Measurements from ENCODE around the gene ABCA4.

ABCA4 gene

GRCh38 chr1:94104776-94105580, 16.0 kb downstream of the ABCA4 start:
- DNase-seq (ENCODE audit: low read depth in 2 of 2), result no peak

- no peak for DNase-seq (ENCODE audit: low read depth in 2 of 2)
These were observed 16.7 kb downstream of the ABCA4 start for GRCh38 chr1:94104127-94104684.

GRCh38 chr1:94103608-94104007, 17.3 kb downstream of the ABCA4 start:
- DNase-seq (ENCODE audit: low read depth in 2 of 2), result no peak

GRCh38 chr1:94101613-94102525, 19.1 kb downstream of the ABCA4 start:
- DNase-seq (ENCODE audit: low read depth in 2 of 2), result no peak

GRCh38 chr1:94100785-94101612, 19.9 kb downstream of the ABCA4 start:
- no peak for DNase-seq (ENCODE audit: low read depth in 2 of 2)

- no peak for DNase-seq (ENCODE audit: low read depth in 2 of 2)
These were observed 20.7 kb downstream of the ABCA4 start for GRCh38 chr1:94100129-94100784.

GRCh38 chr1:94099303-94099702, 21.6 kb downstream of the ABCA4 start:
- no peak for DNase-seq (ENCODE audit: low read depth in 2 of 2)

- no peak for DNase-seq (ENCODE audit: low read depth in 2 of 2)
These were observed 22.3 kb downstream of the ABCA4 start for GRCh38 chr1:94098585-94099111.

GRCh38 chr1:94096797-94097549, 24.0 kb downstream of the ABCA4 start:
- DNase-seq (ENCODE audit: low read depth in 2 of 2), result no peak

GRCh38 chr1:94095744-94096469, 25.0 kb downstream of the ABCA4 start:
- no peak for DNase-seq (ENCODE audit: low read depth in 2 of 2)

- DNase-seq (ENCODE audit: low read depth in 2 of 2), result no peak
These were observed 25.8 kb downstream of the ABCA4 start for GRCh38 chr1:94095112-94095637.

GRCh38 chr1:94094469-94095111, 26.4 kb downstream of the ABCA4 start:
- no peak for DNase-seq (ENCODE audit: low read depth in 2 of 2)

- DNase-seq (ENCODE audit: low read depth in 2 of 2), result no peak
These were observed 27.0 kb downstream of the ABCA4 start for GRCh38 chr1:94093996-94094395.

- no peak for DNase-seq (ENCODE audit: low read depth in 2 of 2)
These were observed 27.6 kb downstream of the ABCA4 start for GRCh38 chr1:94093396-94093795.

GRCh38 chr1:94092210-94092613, 28.7 kb downstream of the ABCA4 start:
- no peak for DNase-seq (ENCODE audit: low read depth in 2 of 2)

GRCh38 chr1:94090761-94091160, 30.2 kb downstream of the ABCA4 start:
- no peak for DNase-seq (ENCODE audit: low read depth in 2 of 2)

GRCh38 chr1:94087193-94087592, 33.8 kb downstream of the ABCA4 start:
- DNase-seq (ENCODE audit: low read depth in 2 of 2), result no peak

GRCh38 chr1:94084547-94084946, 36.4 kb downstream of the ABCA4 start:
- DNase-seq (ENCODE audit: low read depth in 2 of 2), result no peak

- DNase-seq (ENCODE audit: low read depth in 2 of 2), result no peak
These were observed 36.9 kb downstream of the ABCA4 start for GRCh38 chr1:94084085-94084484.
